Liver (tissue), 9 donors: ENCODE data around the gene ADAMTS1. TPM values are rescaled to one million over a fixed set of nuclear protein-coding genes. Genes with fewer than 3 reads are reported as not detected.

ENCODE experiments used
- DNase-seq: peaks from one replicate; pipeline ENCODE4 v3.0.0-alpha.2; 2017; ENCODE audit warnings: low spot score
- H3K27ac ChIP-seq, 2 donors: one replicate each; pipeline ENCODE4 v1.7.0; 2013; ENCODE audit warnings: inconsistent platforms in 2 of 2, low read length in 2 of 2, control low read depth in 1 of 2, low read depth in 1 of 2, mild to moderate bottlenecking in 1 of 2
- H3K27me3 ChIP-seq, 4 donors: one replicate each; pipeline versions ENCODE4 v1.6.1 to v1.7.0; 2013; ENCODE audit warnings: low read length in 3 of 4, inconsistent platforms in 1 of 4, mild to moderate bottlenecking in 1 of 4, moderate library complexity in 1 of 4; ENCODE audit not compliant: control insufficient read depth in 4 of 4, insufficient read depth in 4 of 4
- H3K36me3 ChIP-seq, 4 donors: one replicate each; pipeline versions ENCODE4 v1.6.1 to v1.7.0; 2013; ENCODE audit warnings: low read length in 3 of 4, mild to moderate bottlenecking in 3 of 4, low read depth in 1 of 4, moderate library complexity in 1 of 4; ENCODE audit not compliant: control insufficient read depth in 4 of 4, insufficient read depth in 3 of 4
- H3K4me1 ChIP-seq, 4 donors: one replicate each; pipeline versions ENCODE4 v1.6.1 to v1.7.0; 2013; ENCODE audit warnings: low read length in 3 of 4, mild to moderate bottlenecking in 3 of 4, moderate library complexity in 1 of 4; ENCODE audit not compliant: control insufficient read depth in 4 of 4, insufficient read depth in 4 of 4
- H3K4me3 ChIP-seq, 3 donors: one replicate each; pipeline versions ENCODE4 v1.6.1 to v1.7.0; 2013; ENCODE audit warnings: low read length in 3 of 3, control low read depth in 1 of 3, low read depth in 1 of 3, mild to moderate bottlenecking in 1 of 3
- H3K9ac ChIP-seq, 2 donors: one replicate each; pipeline ENCODE4 v1.7.0; 2013; ENCODE audit warnings: low read length in 2 of 2, mild to moderate bottlenecking in 2 of 2, moderate library complexity in 2 of 2, control low read depth in 1 of 2, low read depth in 1 of 2
- H3K9me3 ChIP-seq, 4 donors: one replicate each; pipeline versions ENCODE4 v1.6.1 to v1.7.0; 2013; ENCODE audit warnings: low read length in 3 of 4; ENCODE audit not compliant: control insufficient read depth in 4 of 4
- ATF3 ChIP-seq: IDR thresholded peaks from 2 replicates; pipeline ENCODE4 v1.6.1; 2016; ENCODE audit warnings: antibody characterized with exemption
- EGR1 ChIP-seq, 2 donors: IDR thresholded peaks; 2 replicates each; pipeline ENCODE4 v1.6.1; 2016 to 2018; ENCODE audit warnings: antibody characterized with exemption in 2 of 2, low read depth in 2 of 2
- FOXA1 ChIP-seq: IDR thresholded peaks from 2 replicates; pipeline ENCODE4 v1.6.1; 2016; ENCODE audit warnings: antibody characterized with exemption
- FOXA2 ChIP-seq: IDR thresholded peaks from 2 replicates; pipeline ENCODE4 v1.6.1; 2016; ENCODE audit warnings: antibody characterized with exemption
- GABPA ChIP-seq, 2 donors: IDR thresholded peaks in 1 of 2; conservative IDR thresholded peaks in 1 of 2; 2 replicates each; pipeline ENCODE4 v1.6.1; 2016; ENCODE audit warnings: antibody characterized with exemption in 2 of 2, mild to moderate bottlenecking in 1 of 2, moderate library complexity in 1 of 2
- HNF4A ChIP-seq, 2 donors: conservative IDR thresholded peaks; 2 replicates each; pipeline ENCODE4 v1.6.1; 2016; ENCODE audit warnings: antibody characterized with exemption in 2 of 2, mild to moderate bottlenecking in 2 of 2
- HNF4G ChIP-seq: IDR thresholded peaks from 2 replicates; pipeline ENCODE4 v1.6.1; 2016; ENCODE audit warnings: antibody characterized with exemption
- JUND ChIP-seq, 2 donors: IDR thresholded peaks; 2 replicates each; pipeline ENCODE4 v1.6.1; 2016; ENCODE audit warnings: antibody characterized with exemption in 2 of 2
- NR2F2 ChIP-seq: IDR thresholded peaks from 2 replicates; pipeline ENCODE4 v1.6.1; 2016; ENCODE audit warnings: antibody characterized with exemption
- RAD21 ChIP-seq, 2 donors: IDR thresholded peaks; 2 replicates each; pipeline ENCODE4 v1.6.1; 2016; ENCODE audit warnings: antibody characterized with exemption in 2 of 2, mild to moderate bottlenecking in 2 of 2
- RXRA ChIP-seq, 2 donors: IDR thresholded peaks; 2 replicates each; pipeline ENCODE4 v1.6.1; 2017 to 2018; ENCODE audit warnings: antibody characterized with exemption in 2 of 2, mild to moderate bottlenecking in 1 of 2
- SP1 ChIP-seq: IDR thresholded peaks from 2 replicates; pipeline ENCODE4 v1.6.1; 2018; ENCODE audit warnings: antibody characterized with exemption, mild to moderate bottlenecking
- TAF1 ChIP-seq: conservative IDR thresholded peaks from 2 replicates; pipeline ENCODE4 v1.6.1; 2016; ENCODE audit warnings: antibody characterized with exemption, mild to moderate bottlenecking
- YY1 ChIP-seq: IDR thresholded peaks from 2 replicates; pipeline ENCODE4 v1.6.1; 2016; ENCODE audit warnings: antibody characterized with exemption, mild to moderate bottlenecking
- WGBS: extraction: QIAGEN DNeasy Blood & Tissue Kit; methylation state at CpG from one replicate; pipeline ENCODE4 v1.1.7; 2013; 5-methylcytosine and 5-hydroxymethylcytosine counted together
- polyA plus RNA-seq, 2 donors: library from polyadenylated mRNA; stranded (reverse) in 1 of 2; unstranded in 1 of 2; fragments of 200-250 nt in 1 of 2; fragments of >200 nt in 1 of 2; fragmentation: Nextera tagmentation in 1 of 2; extraction: Ambion mirVana in 1 of 2; gene quantifications; one replicate each; pipeline versions ENCODE4 v1.2.1 to v1.2.3, GENCODE V29; 2013 to 2015
- total RNA-seq, 2 donors: library from RNA; depleted of rRNA; stranded (reverse); fragments of >200 nt; gene quantifications; one replicate each; pipeline ENCODE4 v1.2.3, GENCODE V29; 2014
- TF ChIP-seq, protein P1 (sequence below): fragments of 150-350 bp; IDR thresholded peaks from 2 replicates; pipeline ENCODE4 v1.5.1; 2017; ENCODE audit warnings: improper control_type of control experiment, low read depth, low read length; ENCODE audit not compliant: missing input control
- TF ChIP-seq, protein P2 (sequence below): IDR thresholded peaks from 2 replicates; pipeline ENCODE4 v1.6.1; 2016; ENCODE audit warnings: antibody characterized with exemption
- TF ChIP-seq, protein P3 (sequence below): IDR thresholded peaks from 2 replicates; pipeline ENCODE4 v1.6.1; 2016; ENCODE audit warnings: antibody characterized with exemption, mild to moderate bottlenecking
- TF ChIP-seq, protein P4 (sequence below): IDR thresholded peaks from 2 replicates; pipeline ENCODE4 v1.6.1; 2016; ENCODE audit warnings: antibody characterized with exemption
- donor health status: healthy.
- donor health status: healthy.
- donor health status: healthy.
- donor health status: healthy.
- donor health status: healthy.

Gene ADAMTS1
- total and polyA plus RNA-seq, 4 donors, result 3.3 to 23.1 (median 10.7) TPM

- no peak for DNase-seq
- WGBS, result 72% methylated on average over 5 of the region's 5 CpGs
- H3K9me3 ChIP-seq, result peaks cover 0 to 3% (median 1%) of the 10 kb centered on the region in 4 donors
- H3K27ac ChIP-seq, result peak overlapping the region in 1 of 2 donors; percentile 7
- peaks cover 0 to 2% (median 0%) of the 10 kb centered on the region in 4 donors for H3K27me3 ChIP-seq
- no peaks in the 10 kb centered on the region for H3K36me3 ChIP-seq
- no peak overlapping the region for H3K9ac ChIP-seq
- H3K4me3 ChIP-seq, result no peak overlapping the region
- no peak for TF ChIP-seq HNF4G
- TF ChIP-seq JUND (IDR thresholded peaks at IDR 0.05), result no peak
- no peak for TF ChIP-seq EGR1 (IDR thresholded peaks at IDR 0.05; ENCODE audit: low read depth in 2 of 2)
- no peak for TF ChIP-seq NR2F2
- TF ChIP-seq HNF4A (conservative IDR thresholded peaks at IDR 0.05), result no peak
- no peak for TF ChIP-seq TAF1
- TF ChIP-seq, protein P1, sequence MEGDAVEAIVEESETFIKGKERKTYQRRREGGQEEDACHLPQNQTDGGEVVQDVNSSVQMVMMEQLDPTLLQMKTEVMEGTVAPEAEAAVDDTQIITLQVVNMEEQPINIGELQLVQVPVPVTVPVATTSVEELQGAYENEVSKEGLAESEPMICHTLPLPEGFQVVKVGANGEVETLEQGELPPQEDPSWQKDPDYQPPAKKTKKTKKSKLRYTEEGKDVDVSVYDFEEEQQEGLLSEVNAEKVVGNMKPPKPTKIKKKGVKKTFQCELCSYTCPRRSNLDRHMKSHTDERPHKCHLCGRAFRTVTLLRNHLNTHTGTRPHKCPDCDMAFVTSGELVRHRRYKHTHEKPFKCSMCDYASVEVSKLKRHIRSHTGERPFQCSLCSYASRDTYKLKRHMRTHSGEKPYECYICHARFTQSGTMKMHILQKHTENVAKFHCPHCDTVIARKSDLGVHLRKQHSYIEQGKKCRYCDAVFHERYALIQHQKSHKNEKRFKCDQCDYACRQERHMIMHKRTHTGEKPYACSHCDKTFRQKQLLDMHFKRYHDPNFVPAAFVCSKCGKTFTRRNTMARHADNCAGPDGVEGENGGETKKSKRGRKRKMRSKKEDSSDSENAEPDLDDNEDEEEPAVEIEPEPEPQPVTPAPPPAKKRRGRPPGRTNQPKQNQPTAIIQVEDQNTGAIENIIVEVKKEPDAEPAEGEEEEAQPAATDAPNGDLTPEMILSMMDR, result no peak
- no peak for TF ChIP-seq RAD21 (IDR thresholded peaks at IDR 0.05)
- TF ChIP-seq, protein P2, sequence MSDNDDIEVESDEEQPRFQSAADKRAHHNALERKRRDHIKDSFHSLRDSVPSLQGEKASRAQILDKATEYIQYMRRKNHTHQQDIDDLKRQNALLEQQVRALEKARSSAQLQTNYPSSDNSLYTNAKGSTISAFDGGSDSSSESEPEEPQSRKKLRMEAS, result no peak
- TF ChIP-seq FOXA2, result no peak
- TF ChIP-seq FOXA1, result no peak
- no peak for TF ChIP-seq GABPA (IDR thresholded peaks at IDR 0.05 in 1 of 2, conservative IDR thresholded peaks at IDR 0.05 in 1 of 2)
- no peak for TF ChIP-seq RXRA (IDR thresholded peaks at IDR 0.05)
- TF ChIP-seq ATF3, result no peak
- TF ChIP-seq, protein P3, sequence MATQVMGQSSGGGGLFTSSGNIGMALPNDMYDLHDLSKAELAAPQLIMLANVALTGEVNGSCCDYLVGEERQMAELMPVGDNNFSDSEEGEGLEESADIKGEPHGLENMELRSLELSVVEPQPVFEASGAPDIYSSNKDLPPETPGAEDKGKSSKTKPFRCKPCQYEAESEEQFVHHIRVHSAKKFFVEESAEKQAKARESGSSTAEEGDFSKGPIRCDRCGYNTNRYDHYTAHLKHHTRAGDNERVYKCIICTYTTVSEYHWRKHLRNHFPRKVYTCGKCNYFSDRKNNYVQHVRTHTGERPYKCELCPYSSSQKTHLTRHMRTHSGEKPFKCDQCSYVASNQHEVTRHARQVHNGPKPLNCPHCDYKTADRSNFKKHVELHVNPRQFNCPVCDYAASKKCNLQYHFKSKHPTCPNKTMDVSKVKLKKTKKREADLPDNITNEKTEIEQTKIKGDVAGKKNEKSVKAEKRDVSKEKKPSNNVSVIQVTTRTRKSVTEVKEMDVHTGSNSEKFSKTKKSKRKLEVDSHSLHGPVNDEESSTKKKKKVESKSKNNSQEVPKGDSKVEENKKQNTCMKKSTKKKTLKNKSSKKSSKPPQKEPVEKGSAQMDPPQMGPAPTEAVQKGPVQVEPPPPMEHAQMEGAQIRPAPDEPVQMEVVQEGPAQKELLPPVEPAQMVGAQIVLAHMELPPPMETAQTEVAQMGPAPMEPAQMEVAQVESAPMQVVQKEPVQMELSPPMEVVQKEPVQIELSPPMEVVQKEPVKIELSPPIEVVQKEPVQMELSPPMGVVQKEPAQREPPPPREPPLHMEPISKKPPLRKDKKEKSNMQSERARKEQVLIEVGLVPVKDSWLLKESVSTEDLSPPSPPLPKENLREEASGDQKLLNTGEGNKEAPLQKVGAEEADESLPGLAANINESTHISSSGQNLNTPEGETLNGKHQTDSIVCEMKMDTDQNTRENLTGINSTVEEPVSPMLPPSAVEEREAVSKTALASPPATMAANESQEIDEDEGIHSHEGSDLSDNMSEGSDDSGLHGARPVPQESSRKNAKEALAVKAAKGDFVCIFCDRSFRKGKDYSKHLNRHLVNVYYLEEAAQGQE, result no peak
- no peak for TF ChIP-seq SP1
- no peak for TF ChIP-seq YY1
- TF ChIP-seq, protein P4, sequence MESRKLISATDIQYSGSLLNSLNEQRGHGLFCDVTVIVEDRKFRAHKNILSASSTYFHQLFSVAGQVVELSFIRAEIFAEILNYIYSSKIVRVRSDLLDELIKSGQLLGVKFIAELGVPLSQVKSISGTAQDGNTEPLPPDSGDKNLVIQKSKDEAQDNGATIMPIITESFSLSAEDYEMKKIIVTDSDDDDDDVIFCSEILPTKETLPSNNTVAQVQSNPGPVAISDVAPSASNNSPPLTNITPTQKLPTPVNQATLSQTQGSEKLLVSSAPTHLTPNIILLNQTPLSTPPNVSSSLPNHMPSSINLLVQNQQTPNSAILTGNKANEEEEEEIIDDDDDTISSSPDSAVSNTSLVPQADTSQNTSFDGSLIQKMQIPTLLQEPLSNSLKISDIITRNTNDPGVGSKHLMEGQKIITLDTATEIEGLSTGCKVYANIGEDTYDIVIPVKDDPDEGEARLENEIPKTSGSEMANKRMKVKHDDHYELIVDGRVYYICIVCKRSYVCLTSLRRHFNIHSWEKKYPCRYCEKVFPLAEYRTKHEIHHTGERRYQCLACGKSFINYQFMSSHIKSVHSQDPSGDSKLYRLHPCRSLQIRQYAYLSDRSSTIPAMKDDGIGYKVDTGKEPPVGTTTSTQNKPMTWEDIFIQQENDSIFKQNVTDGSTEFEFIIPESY, result no peak
- no peaks in the 10 kb centered on the region for H3K4me1 ChIP-seq
These were observed 50.4 kb downstream of the ADAMTS1 start for GRCh38 chr21:26794597-26795411.
